ENCODE results near the gene GALNT13.

The GALNT13 gene

GRCh38 chr2:154187948-154188347 is 316.2 kb downstream of the GALNT13 start:
- H3K9ac ChIP-seq (ENCODE audit: low read length), result no peak overlapping the region
- no peaks in the 10 kb centered on the region for H3K4me1 ChIP-seq (ENCODE audit: control insufficient read depth, insufficient read depth, low read length)
- DNase-seq (ENCODE audit: low read depth), result no peak
- H3K36me3 ChIP-seq (ENCODE audit: control insufficient read depth, insufficient read depth, low read length, severe bottlenecking), result no peaks in the 10 kb centered on the region
- peaks cover 26% of the 10 kb centered on the region for H3K9me3 ChIP-seq (ENCODE audit: control insufficient read depth, low read length)
- no peaks in the 10 kb centered on the region for H3K27me3 ChIP-seq (replicated peaks; ENCODE audit: control insufficient read depth, insufficient read depth, low read length)
- no peak overlapping the region for H3K4me3 ChIP-seq (ENCODE audit: low read length)

- peaks cover 18% of the 10 kb centered on the region for H3K4me1 ChIP-seq (ENCODE audit: control insufficient read depth, insufficient read depth, low read length)
- no peak overlapping the region for H3K4me3 ChIP-seq (ENCODE audit: low read length)
- DNase-seq (ENCODE audit: low read depth), result no peak
- H3K36me3 ChIP-seq (ENCODE audit: control insufficient read depth, insufficient read depth, low read length, severe bottlenecking), result no peaks in the 10 kb centered on the region
- H3K9me3 ChIP-seq (ENCODE audit: control insufficient read depth, low read length), result peaks cover 17% of the 10 kb centered on the region
- no peak overlapping the region for H3K9ac ChIP-seq (ENCODE audit: low read length)
- no peaks in the 10 kb centered on the region for H3K27me3 ChIP-seq (replicated peaks; ENCODE audit: control insufficient read depth, insufficient read depth, low read length)
Observed at GRCh38 chr2:154189953-154190352, 318.2 kb downstream of the GALNT13 start.

DNA sequence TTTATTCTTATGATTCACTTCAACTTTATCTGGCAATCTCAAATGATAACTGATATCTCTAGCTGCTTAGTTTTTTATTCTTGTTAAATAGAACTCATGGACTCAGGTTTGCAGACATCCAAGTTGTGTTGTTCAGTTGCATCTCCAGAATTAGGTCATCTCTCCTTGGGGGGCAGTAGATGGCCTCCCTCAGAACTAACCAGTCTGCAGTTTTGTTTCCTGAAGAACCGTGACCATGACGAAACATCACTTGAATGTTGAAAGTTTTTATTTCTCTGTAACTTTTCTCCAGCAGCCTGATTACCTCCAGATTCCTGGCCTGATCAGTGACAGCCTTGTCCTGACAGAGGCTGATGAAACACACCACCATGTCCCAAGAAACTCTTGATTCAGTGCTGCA is 321.5 kb downstream of the GALNT13 start:
- H3K27me3 ChIP-seq (replicated peaks; ENCODE audit: control insufficient read depth, insufficient read depth, low read length), result no peaks in the 10 kb centered on the region
- peaks cover 33% of the 10 kb centered on the region for H3K4me1 ChIP-seq (ENCODE audit: control insufficient read depth, insufficient read depth, low read length)
- no peak overlapping the region for H3K9ac ChIP-seq (ENCODE audit: low read length)
- DNase-seq (ENCODE audit: low read depth), result no peak
- no peak overlapping the region for H3K4me3 ChIP-seq (ENCODE audit: low read length)
- no peaks in the 10 kb centered on the region for H3K9me3 ChIP-seq (ENCODE audit: control insufficient read depth, low read length)
- no peaks in the 10 kb centered on the region for H3K36me3 ChIP-seq (ENCODE audit: control insufficient read depth, insufficient read depth, low read length, severe bottlenecking)

- Histone ChIP-seq H3K9me3 (ENCODE audit: control insufficient read depth, low read length) (no peaks in the 10 kb centered on the region), H3K27me3 (replicated peaks; ENCODE audit: control insufficient read depth, insufficient read depth, low read length) (no peaks in the 10 kb centered on the region), H3K4me3 (ENCODE audit: low read length) (peak overlapping the region; percentile 51), H3K9ac (ENCODE audit: low read length) (peak overlapping the region; percentile 50), H3K36me3 (ENCODE audit: control insufficient read depth, insufficient read depth, low read length, severe bottlenecking) (no peaks in the 10 kb centered on the region), H3K4me1 (ENCODE audit: control insufficient read depth, insufficient read depth, low read length) (peaks cover 33% of the 10 kb centered on the region)
- DNase-seq (ENCODE audit: low read depth), result no peak
Observed at GRCh38 chr2:154194909-154195643, 323.4 kb downstream of the GALNT13 start.

DNA sequence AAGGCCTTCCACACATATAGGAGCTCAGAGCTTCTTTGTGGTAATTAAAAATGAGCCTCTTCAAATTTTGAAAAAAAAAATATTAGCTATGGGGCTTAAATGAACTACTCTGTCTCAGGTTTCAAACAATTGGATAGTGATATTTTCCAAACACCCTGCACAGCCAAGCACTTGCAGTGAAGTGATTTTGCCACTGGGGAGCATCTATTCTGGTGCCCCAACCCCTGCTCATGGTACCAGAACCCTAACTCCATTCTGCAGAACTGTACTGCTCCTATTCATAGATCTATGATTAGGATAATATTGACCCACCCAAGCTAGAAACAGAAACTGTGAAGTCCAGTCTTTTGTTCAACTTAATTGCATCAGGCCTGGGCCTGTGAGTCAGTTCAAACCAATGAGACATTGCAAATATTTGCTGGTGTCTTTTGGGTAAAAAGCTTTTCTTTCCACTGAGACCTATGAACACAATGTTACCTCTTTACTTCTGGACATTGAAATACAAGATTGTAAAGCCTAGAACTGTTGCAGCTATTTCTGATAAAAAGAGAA is 324.0 kb downstream of the GALNT13 start:
- no peak for DNase-seq (ENCODE audit: low read depth)
- H3K9me3 ChIP-seq (ENCODE audit: control insufficient read depth, low read length), result no peaks in the 10 kb centered on the region
- H3K4me3 ChIP-seq (ENCODE audit: low read length), result peak overlapping the region; percentile 51

GRCh38 chr2:154198866-154199265 is 327.1 kb downstream of the GALNT13 start:
- no peaks in the 10 kb centered on the region for H3K9me3 ChIP-seq (ENCODE audit: control insufficient read depth, low read length)
- no peak overlapping the region for H3K4me3 ChIP-seq (ENCODE audit: low read length)
- peaks cover 26% of the 10 kb centered on the region for H3K4me1 ChIP-seq (ENCODE audit: control insufficient read depth, insufficient read depth, low read length)
- DNase-seq (ENCODE audit: low read depth), result no peak
- H3K36me3 ChIP-seq (ENCODE audit: control insufficient read depth, insufficient read depth, low read length, severe bottlenecking), result no peaks in the 10 kb centered on the region
- H3K9ac ChIP-seq (ENCODE audit: low read length), result no peak overlapping the region
- no peaks in the 10 kb centered on the region for H3K27me3 ChIP-seq (replicated peaks; ENCODE audit: control insufficient read depth, insufficient read depth, low read length)

More for the DNA sequence above, 324.0 kb downstream of the GALNT13 start:
- no peaks in the 10 kb centered on the region for H3K36me3 ChIP-seq (ENCODE audit: control insufficient read depth, insufficient read depth, low read length, severe bottlenecking)
- no peaks in the 10 kb centered on the region for H3K27me3 ChIP-seq (replicated peaks; ENCODE audit: control insufficient read depth, insufficient read depth, low read length)
- peaks cover 33% of the 10 kb centered on the region for H3K4me1 ChIP-seq (ENCODE audit: control insufficient read depth, insufficient read depth, low read length)
- H3K9ac ChIP-seq (ENCODE audit: low read length), result peak overlapping the region; percentile 50

DNA sequence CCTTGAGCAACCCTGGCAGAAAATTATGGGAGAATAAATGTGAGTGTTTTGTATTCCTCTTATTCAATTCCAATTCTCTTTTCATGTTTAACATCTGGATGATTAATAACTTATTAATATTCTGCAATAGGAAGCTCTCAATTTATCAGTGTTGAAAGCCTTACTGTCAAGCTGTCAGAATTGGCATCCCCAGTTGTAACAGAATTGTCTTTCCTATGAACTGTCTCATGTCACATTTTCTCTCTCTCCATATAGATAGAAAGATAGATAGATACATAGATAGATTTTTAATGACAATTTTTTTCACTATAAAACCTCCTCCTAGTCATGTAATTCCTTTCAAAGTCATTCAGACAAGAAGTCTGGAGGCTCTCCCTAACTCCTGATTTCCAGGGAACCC is 331.5 kb downstream of the GALNT13 start:
- H3K4me1 ChIP-seq (ENCODE audit: control insufficient read depth, insufficient read depth, low read length), result peaks cover 5% of the 10 kb centered on the region
- H3K4me3 ChIP-seq (ENCODE audit: low read length), result no peak overlapping the region
- H3K27me3 ChIP-seq (replicated peaks; ENCODE audit: control insufficient read depth, insufficient read depth, low read length), result no peaks in the 10 kb centered on the region
- no peaks in the 10 kb centered on the region for H3K36me3 ChIP-seq (ENCODE audit: control insufficient read depth, insufficient read depth, low read length, severe bottlenecking)
- DNase-seq (ENCODE audit: low read depth), result no peak
- no peak overlapping the region for H3K9ac ChIP-seq (ENCODE audit: low read length)
- no peaks in the 10 kb centered on the region for H3K9me3 ChIP-seq (ENCODE audit: control insufficient read depth, low read length)

DNA sequence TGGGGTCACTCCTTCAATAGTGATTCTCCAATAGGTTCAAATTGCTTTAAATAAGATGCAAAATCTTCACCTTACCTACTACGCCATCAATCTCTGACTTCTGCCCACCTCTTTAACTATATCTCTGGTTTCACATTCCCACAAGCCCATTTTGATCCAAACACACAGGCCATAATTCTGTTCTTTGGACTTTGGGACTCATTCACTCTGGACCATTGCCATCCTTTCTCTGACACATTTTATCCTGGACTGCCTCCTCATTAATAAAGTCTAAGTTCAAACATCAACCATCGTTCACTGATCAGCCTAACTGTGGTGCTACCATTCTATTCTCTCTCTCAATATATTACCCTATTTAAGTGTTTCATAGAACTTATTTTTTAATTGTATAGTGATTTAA is 332.2 kb downstream of the GALNT13 start:
- Histone ChIP-seq H3K4me1 (ENCODE audit: control insufficient read depth, insufficient read depth, low read length) (peaks cover 5% of the 10 kb centered on the region), H3K27me3 (replicated peaks; ENCODE audit: control insufficient read depth, insufficient read depth, low read length) (no peaks in the 10 kb centered on the region), H3K36me3 (ENCODE audit: control insufficient read depth, insufficient read depth, low read length, severe bottlenecking) (no peaks in the 10 kb centered on the region), H3K9me3 (ENCODE audit: control insufficient read depth, low read length) (no peaks in the 10 kb centered on the region), H3K4me3 (ENCODE audit: low read length) (no peak overlapping the region), H3K9ac (ENCODE audit: low read length) (no peak overlapping the region)
- no peak for DNase-seq (ENCODE audit: low read depth)

- DNase-seq (ENCODE audit: low read depth), result no peak
Observed at GRCh38 chr2:154207288-154208047, 335.7 kb downstream of the GALNT13 start.

DNA sequence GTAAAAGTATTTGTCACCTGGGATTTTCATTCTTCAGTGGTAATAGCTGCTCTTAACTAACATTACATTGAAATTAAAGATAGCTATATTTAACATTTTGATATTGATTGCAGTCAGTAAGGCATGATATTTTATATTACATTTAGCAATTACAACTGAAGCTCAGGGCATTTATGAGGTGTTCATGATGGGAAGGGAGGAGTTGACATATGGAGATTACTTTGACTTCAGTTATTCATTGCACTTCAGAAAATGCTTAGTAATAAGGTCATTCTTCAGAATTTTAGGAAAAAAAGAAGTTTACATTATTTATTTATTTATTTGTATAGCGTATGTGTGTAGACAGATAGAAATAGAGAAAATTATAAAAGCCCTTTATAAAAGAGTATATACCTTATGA is 352.0 kb downstream of the GALNT13 start:
- no peak for DNase-seq (ENCODE audit: low read depth)
- H3K27me3 ChIP-seq (replicated peaks; ENCODE audit: control insufficient read depth, insufficient read depth, low read length), result no peaks in the 10 kb centered on the region
- no peaks in the 10 kb centered on the region for H3K36me3 ChIP-seq (ENCODE audit: control insufficient read depth, insufficient read depth, low read length, severe bottlenecking)
- no peaks in the 10 kb centered on the region for H3K4me1 ChIP-seq (ENCODE audit: control insufficient read depth, insufficient read depth, low read length)
- no peaks in the 10 kb centered on the region for H3K9me3 ChIP-seq (ENCODE audit: control insufficient read depth, low read length)
- no peak overlapping the region for H3K4me3 ChIP-seq (ENCODE audit: low read length)
- H3K9ac ChIP-seq (ENCODE audit: low read length), result no peak overlapping the region

More at GRCh38 chr2:154207288-154208047, 335.7 kb downstream of the GALNT13 start:
- no peaks in the 10 kb centered on the region for H3K9me3 ChIP-seq (ENCODE audit: control insufficient read depth, low read length)
- no peak overlapping the region for H3K4me3 ChIP-seq (ENCODE audit: low read length)
- no peaks in the 10 kb centered on the region for H3K36me3 ChIP-seq (ENCODE audit: control insufficient read depth, insufficient read depth, low read length, severe bottlenecking)
- no peaks in the 10 kb centered on the region for H3K27me3 ChIP-seq (replicated peaks; ENCODE audit: control insufficient read depth, insufficient read depth, low read length)
- no peak overlapping the region for H3K9ac ChIP-seq (ENCODE audit: low read length)
- peaks cover 5% of the 10 kb centered on the region for H3K4me1 ChIP-seq (ENCODE audit: control insufficient read depth, insufficient read depth, low read length)

- no peak overlapping the region for H3K9ac ChIP-seq (ENCODE audit: low read length)
Observed at GRCh38 chr2:154226931-154227330, 355.2 kb downstream of the GALNT13 start.

More at GRCh38 chr2:154226931-154227330, 355.2 kb downstream of the GALNT13 start:
- Histone ChIP-seq H3K36me3 (ENCODE audit: control insufficient read depth, insufficient read depth, low read length, severe bottlenecking) (no peaks in the 10 kb centered on the region), H3K9me3 (ENCODE audit: control insufficient read depth, low read length) (no peaks in the 10 kb centered on the region), H3K4me3 (ENCODE audit: low read length) (no peak overlapping the region), H3K4me1 (ENCODE audit: control insufficient read depth, insufficient read depth, low read length) (no peaks in the 10 kb centered on the region), H3K27me3 (replicated peaks; ENCODE audit: control insufficient read depth, insufficient read depth, low read length) (no peaks in the 10 kb centered on the region)
- DNase-seq (ENCODE audit: low read depth), result no peak
